COLO829 (cell line): ENCODE data around the gene SIGLEC12.
"Not testable (repeated sequence)": the region's sequence is repeated elsewhere in the genome, so short reads cannot be mapped to it uniquely, and the experiment has no call there.

Source experiments
- DNase-seq: peaks from one replicate; pipeline ENCODE4 v3.0.0; 2012; ENCODE audit warnings: low spot score

The SIGLEC12 gene

GRCh38 chr19:51524666-51525264 is 23.2 kb upstream of the SIGLEC12 start:
- no peak for DNase-seq

- no peak for DNase-seq
These were observed 20.2 kb upstream of the SIGLEC12 start for GRCh38 chr19:51521781-51522180.

GRCh38 chr19:51521357-51521756 is 19.8 kb upstream of the SIGLEC12 start:
- no peak for DNase-seq

GRCh38 chr19:51520728-51521127 is 19.1 kb upstream of the SIGLEC12 start:
- DNase-seq, result no peak

- DNase-seq, result peak; percentile 31
These were observed 13.4 kb upstream of the SIGLEC12 start for GRCh38 chr19:51514866-51515481.

- no peak for DNase-seq
These were observed 12.4 kb upstream of the SIGLEC12 start for GRCh38 chr19:51513968-51514367.

GRCh38 chr19:51511353-51511752 is 9.8 kb upstream of the SIGLEC12 start:
- DNase-seq, result no peak

GRCh38 chr19:51509823-51510660 is 8.4 kb upstream of the SIGLEC12 start:
- DNase-seq, result no peak

- no peak for DNase-seq
These were observed 6.6 kb upstream of the SIGLEC12 start for GRCh38 chr19:51508059-51508733.

- no peak for DNase-seq
These were observed 6.0 kb upstream of the SIGLEC12 start for GRCh38 chr19:51507640-51508058.

GRCh38 chr19:51507192-51507591 is 5.6 kb upstream of the SIGLEC12 start:
- DNase-seq, result no peak

GRCh38 chr19:51505904-51506303 is 4.3 kb upstream of the SIGLEC12 start:
- no peak for DNase-seq

GRCh38 chr19:51503896-51504295 is 2.3 kb upstream of the SIGLEC12 start:
- no peak for DNase-seq

- no peak for DNase-seq
These were observed 1.8 kb upstream of the SIGLEC12 start for GRCh38 chr19:51503286-51503817.

- not testable (repeated sequence) for DNase-seq
These were observed 669 bp downstream of the SIGLEC12 start for GRCh38 chr19:51500931-51501330.

GRCh38 chr19:51497666-51498065 is 3.9 kb downstream of the SIGLEC12 start:
- no peak for DNase-seq

- DNase-seq, result no peak
These were observed 7.8 kb downstream of the SIGLEC12 start for GRCh38 chr19:51493776-51494175.

GRCh38 chr19:51491586-51491985 is 10.0 kb downstream of the SIGLEC12 start:
- no peak for DNase-seq

GRCh38 chr19:51490676-51491075 is 10.9 kb downstream of the SIGLEC12 start:
- DNase-seq, result no peak

- no peak for DNase-seq
These were observed 12.5 kb downstream of the SIGLEC12 start for GRCh38 chr19:51489113-51489512.

- DNase-seq, result no peak
These were observed 13.1 kb downstream of the SIGLEC12 start for GRCh38 chr19:51488491-51488890.

- no peak for DNase-seq
These were observed 15.5 kb downstream of the SIGLEC12 start for GRCh38 chr19:51485960-51486660.
